ENCODE data around the gene SLC7A6OS.
A peak's percentile ranks its signal among the peaks of the same experiment; 100 is the strongest.

Gene SLC7A6OS

GRCh38 chr16:68343137-68343536 lies 32.4 kb upstream of the SLC7A6OS start:
- no peak for DNase-seq

- no peak for DNase-seq
These were observed 31.9 kb upstream of the SLC7A6OS start for GRCh38 chr16:68342620-68343019.

GRCh38 chr16:68339214-68339613 lies 28.5 kb upstream of the SLC7A6OS start:
- DNase-seq, result no peak

- DNase-seq, result no peak
These were observed 27.8 kb upstream of the SLC7A6OS start for GRCh38 chr16:68338326-68339119.

GRCh38 chr16:68335175-68335574 lies 24.4 kb upstream of the SLC7A6OS start:
- no peak for DNase-seq

GRCh38 chr16:68332411-68333121 lies 21.8 kb upstream of the SLC7A6OS start:
- no peak for DNase-seq

- no peak for DNase-seq
These were observed 21.2 kb upstream of the SLC7A6OS start for GRCh38 chr16:68331879-68332410.

- no peak for DNase-seq
These were observed 18.2 kb upstream of the SLC7A6OS start for GRCh38 chr16:68328860-68329390.

GRCh38 chr16:68328151-68328859 lies 17.6 kb upstream of the SLC7A6OS start:
- peak; percentile 65 for DNase-seq

GRCh38 chr16:68324780-68325357 lies 14.1 kb upstream of the SLC7A6OS start:
- DNase-seq, result no peak

GRCh38 chr16:68324336-68324735 lies 13.6 kb upstream of the SLC7A6OS start:
- no peak for DNase-seq

GRCh38 chr16:68319185-68319908 lies 8.6 kb upstream of the SLC7A6OS start:
- no peak for DNase-seq

GRCh38 chr16:68313116-68313515 lies 2.4 kb upstream of the SLC7A6OS start:
- no peak for DNase-seq

- no peak for DNase-seq
These were observed 341 bp downstream of the SLC7A6OS start for GRCh38 chr16:68310437-68310773.

GRCh38 chr16:68309799-68310198 lies 947 bp downstream of the SLC7A6OS start:
- DNase-seq, result no peak

- no peak for DNase-seq
These were observed 4.1 kb downstream of the SLC7A6OS start for GRCh38 chr16:68306633-68307032.

- no peak for DNase-seq
These were observed 9.8 kb downstream of the SLC7A6OS start for GRCh38 chr16:68300734-68301459.

- no peak for DNase-seq
These were observed 10.9 kb downstream of the SLC7A6OS start for GRCh38 chr16:68299571-68300453.

GRCh38 chr16:68298907-68299561 lies 11.7 kb downstream of the SLC7A6OS start:
- no peak for DNase-seq

- no peak for DNase-seq
These were observed 12.4 kb downstream of the SLC7A6OS start for GRCh38 chr16:68298312-68298711.
